ENCODE measurements around the gene IL21R.
"Not testable (repeated sequence)": the region's sequence is repeated elsewhere in the genome, so short reads cannot be mapped to it uniquely, and the experiment has no call there.

The IL21R gene

DNA sequence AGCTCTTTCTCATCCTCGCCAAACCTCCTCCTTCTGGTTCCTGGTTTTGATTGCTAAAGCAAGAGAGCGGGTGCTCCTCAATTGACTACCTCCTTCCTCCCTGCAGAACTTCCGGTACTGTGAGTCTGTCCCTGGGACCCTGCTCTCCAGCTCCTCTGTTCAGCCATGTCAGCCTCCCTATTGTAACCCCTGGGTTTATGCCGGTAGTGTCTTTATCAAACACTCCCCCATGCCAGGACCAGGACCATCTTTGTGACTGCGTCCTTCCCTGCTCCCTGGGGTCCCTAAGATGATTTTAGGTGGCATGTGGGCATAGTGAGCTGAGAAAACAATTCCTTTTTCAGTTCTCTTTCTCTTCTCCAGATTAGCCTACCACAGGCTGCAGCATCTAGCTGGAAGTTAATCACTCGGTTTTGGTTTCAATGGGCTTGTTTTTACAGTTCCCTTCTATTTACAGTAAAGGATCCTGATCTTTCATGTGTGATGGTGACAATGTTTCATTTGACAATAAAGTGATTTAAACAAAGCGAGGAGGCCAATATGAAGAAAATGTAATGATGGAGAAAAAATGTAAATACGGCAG lies 27.7 kb upstream of the IL21R start:
- in situ Hi-C loops (cut with MboI; ENCODE audit: low sequenced_read_pairs), result loop anchor here (10.0 kb wide), 1 partner anchor 140 kb away; no protein-coding TSS in a partner anchor

DNA sequence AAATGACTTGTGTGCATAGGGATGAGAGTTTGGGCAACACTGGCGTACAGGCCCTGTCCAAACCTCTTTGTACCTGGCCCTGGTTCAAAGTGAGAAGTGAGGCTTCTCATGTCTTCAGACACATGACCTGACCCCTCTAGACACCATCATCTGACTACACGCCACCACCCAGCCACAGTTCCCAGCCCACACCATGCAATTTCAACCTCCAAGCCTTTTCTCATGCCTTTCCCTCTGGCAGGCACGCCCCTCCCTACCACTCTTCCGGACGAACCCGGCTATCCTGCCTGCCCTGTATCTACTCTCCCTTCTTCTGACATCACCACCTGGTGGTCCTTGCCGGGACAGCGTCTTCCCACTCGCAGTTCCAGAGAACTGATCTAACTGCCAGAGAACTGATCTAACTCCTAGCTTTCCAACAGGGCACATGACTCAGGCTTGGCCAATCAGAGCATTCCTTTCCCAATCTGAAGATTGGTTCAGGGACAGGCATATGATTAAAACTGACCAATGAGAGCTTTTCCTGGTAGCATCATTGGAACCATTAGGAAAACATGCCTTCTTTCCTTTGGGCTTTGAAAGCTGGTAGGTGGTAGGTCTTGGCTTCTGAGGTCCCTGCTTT lies 27.1 kb upstream of the IL21R start:
- in situ Hi-C loops (cut with MboI; ENCODE audit: low sequenced_read_pairs), result loop anchor here (10.0 kb wide), 1 partner anchor 140 kb away; no protein-coding TSS in a partner anchor

DNA sequence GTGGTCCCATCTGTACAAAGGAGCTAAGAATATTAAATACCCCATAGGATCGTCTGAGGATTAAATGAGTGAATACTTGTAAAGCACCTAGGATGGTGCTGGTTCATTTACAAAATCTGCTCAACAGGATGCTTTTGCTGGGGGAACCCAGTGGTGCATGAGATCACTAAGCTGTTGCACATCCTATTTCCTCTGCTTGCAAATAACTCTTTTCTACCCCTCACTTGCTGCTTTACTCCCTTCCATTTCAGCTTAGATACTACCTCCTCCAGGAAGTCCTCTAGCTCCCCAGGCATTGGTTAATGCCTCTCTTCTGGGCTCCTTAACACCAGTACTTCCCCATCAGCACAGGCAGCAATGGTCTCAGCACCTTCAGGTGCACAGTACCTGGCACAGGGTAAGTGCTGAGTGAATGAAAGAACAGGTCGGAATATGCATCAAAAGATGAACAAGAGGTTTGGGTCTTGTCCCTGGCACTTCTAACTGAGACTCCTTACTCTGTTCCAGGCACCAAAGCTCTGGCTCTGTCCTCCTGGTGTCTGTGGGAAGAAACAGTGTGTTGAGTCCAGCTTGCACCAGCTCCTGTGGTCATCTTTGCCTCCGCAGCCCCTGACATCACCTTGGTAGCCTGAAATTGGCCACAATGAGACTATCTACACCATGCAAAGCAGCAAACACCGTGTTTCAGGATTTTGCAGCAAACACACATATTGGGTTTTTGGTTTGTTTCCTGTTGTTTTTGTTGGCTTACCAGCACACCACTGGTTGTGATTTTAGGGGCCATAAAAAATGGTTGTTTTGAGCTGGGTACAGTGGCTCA lies 24.1 kb upstream of the IL21R start:
- in situ Hi-C loops (cut with MboI; ENCODE audit: low sequenced_read_pairs), result loop anchor here (10.0 kb wide), 1 partner anchor 143 kb away; no protein-coding TSS in a partner anchor

DNA sequence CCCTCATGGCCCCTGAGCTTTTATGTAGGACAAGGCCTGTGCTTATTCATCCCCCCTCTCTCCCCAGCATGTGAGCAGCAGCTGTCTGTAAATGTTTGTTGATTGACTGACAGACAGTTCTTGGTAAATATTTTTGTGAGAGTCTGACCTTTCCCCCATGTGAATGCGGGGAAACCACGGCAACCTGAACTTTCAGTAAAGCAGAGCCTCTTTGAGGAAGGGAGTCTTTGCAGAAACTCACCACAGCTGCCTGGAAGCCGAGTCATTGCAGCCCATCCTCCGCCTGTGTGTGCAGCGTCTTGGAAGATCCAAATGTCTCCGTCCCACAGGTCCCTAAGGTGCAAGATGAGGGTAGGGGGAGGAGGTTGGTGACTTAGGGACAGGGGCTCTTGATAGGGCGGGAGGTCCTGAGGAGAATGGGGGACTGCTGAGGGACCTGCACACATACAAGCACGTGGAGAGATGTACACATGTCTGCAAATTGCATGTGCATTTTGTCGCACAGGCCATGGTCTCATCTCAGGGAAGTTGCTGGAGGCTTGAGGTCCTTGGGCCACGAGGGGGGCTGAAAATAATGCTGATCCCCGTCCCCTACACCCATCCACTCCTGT lies 23.0 kb upstream of the IL21R start:
- in situ Hi-C loops (cut with MboI; ENCODE audit: low sequenced_read_pairs), result loop anchor here (10.0 kb wide), 1 partner anchor 144 kb away; no protein-coding TSS in a partner anchor

DNA sequence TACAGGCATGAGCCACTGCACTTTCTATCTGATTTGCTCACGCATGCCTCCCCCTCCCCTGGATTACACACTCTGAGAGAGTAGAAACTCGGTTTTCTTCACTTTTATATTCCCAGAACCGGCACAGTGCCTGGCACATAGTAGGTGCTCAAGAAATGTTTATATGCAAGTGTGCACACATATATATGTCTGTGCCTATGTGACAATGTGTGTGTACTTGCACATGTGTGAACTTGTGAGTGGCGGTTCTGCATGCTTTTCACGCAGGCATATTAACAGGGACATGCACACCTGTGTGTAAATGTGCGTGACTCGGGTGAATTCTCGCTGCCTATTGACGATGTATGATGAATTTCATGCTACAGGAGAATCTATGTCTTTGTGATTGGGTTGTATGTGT lies 22.1 kb upstream of the IL21R start:
- in situ Hi-C loops (cut with MboI; ENCODE audit: low sequenced_read_pairs), result loop anchor here (10.0 kb wide), 1 partner anchor 145 kb away; no protein-coding TSS in a partner anchor

DNA sequence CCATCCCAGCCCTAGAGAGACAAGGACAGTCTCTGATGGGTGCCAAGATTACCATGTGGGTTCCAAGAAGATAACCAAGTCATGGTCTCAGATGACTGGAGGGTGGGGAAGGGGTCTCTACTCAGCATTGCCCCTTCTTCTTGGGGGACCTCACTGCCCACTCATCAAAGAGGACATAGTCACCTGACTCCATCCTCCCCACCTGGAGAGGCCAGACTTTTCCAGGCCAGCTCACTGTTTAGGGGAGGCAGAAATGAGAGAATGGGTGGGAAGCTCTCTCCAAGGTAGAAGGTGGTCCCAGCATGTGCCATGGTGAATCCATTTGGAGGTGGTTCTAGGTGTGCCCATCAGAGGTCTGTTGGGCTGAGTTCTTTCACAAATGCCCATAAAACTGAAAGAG lies 20.7 kb upstream of the IL21R start:
- in situ Hi-C loops (cut with MboI; ENCODE audit: low sequenced_read_pairs), result no loop called here

DNA sequence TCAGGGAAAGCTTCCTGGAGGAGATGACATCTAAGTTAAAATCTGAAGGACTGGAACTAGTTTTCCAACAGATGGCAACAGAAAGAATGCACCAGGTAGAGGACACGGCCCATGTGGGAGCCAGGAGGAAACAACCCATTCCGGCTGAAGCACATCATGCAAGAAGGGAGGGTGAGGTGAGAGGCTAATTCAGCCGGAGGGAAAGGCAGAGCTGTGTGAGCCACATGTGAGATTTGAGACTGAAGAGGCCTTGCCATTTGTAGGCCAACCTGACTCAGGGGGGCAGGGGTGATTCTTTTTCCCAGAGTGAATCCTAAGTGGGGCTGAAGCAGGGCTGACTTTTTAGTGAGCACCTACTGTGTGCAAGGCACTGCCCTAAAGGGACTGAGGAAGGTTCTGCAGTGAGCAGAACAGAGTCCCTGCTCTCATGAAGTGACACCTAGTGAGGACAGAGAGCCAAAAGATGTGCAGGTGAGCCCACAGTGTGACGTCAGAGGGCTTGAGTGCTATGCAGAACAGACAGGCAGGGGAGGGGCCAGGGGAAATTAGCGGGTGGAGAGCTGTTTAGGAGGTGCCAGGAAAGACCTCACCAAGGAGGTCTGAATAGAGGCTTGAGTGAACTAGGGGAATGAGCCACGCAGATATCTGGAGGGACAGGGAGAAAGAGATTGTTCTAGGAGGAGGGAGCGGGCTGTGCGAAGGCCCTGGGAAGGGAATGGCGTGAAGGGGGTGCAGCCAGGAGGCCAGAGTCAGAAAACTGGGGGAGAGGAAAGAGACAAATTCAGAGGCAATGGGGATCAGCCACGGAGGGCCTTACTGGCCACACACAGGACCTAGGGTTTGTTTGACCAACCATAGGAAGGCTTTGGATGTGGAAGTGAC lies 19.8 kb upstream of the IL21R start:
- in situ Hi-C loops (cut with MboI; ENCODE audit: low sequenced_read_pairs), result no loop called here

DNA sequence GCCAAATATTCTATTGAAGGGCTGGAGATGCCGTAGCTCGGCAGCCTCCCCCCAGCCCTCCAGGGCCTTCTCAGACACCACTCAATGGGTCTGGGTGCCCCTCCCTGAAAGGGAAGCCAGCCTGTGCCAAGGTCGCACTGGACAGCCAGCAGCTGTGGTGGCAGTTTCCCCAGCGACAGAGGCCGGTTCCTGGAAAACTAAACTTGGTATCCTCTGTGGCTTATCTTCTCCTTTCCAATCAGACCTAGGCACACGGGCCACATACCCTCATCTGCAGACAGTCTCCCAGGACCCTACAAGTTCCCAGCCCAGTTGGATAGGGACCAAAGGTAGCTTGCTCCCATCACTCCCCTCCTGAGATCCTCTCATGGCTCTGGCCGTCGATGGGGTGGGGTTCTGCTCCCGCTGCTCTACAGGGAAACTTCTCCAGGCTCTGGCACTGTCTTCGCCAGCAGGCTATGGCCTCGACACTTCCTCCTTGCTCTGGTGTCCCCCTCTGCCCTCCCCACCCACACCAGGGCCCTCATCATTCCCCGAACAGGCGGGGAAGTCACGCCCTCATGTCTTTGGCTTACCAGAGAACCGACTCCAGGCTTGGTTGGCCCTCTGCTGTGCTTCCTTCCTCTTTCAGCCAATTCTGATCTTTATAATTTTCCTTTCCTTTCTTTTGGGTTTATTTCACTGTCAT lies 18.3 kb upstream of the IL21R start:
- in situ Hi-C loops (cut with MboI; ENCODE audit: low sequenced_read_pairs), result no loop called here

DNA sequence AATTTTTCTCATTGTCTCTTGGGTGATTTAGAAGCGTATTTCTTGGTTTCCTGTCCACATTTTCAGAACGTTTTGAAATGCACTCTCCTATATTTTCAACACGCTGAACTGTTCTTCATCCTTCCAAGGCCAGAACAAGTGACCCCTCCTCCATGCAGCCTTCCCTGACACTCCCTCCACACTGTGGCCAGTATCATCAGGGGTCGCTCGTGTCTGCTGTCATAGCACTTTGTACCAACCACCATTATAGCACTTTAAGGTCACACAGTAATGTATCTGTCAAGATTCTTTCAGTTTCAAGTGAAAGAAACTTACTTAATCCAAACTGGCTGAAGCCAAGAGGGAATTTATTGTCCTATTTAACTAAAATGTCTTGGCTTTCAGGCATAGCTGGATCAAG lies 17.5 kb upstream of the IL21R start:
- in situ Hi-C loops (cut with MboI; ENCODE audit: low sequenced_read_pairs), result no loop called here

DNA sequence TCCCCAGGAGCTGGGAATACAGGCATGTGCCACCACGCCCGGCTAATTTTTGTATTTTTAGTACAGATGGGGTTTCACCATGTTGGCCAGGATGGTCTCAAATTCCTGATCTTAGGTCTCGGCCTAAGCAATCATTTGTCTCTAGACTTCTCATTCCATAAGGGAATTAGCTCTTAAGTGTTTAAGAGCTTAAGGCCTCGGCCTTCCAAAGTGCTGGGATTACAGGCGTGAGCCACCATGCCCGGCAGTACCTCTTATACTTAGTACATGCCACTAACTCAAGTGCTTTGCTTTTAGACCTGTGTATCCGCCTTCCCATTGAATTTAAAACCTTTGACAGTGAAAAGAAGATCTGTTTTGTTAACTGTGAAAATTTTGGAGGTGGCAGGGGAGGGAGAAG lies 16.6 kb upstream of the IL21R start:
- in situ Hi-C loops (cut with MboI; ENCODE audit: low sequenced_read_pairs), result no loop called here

DNA sequence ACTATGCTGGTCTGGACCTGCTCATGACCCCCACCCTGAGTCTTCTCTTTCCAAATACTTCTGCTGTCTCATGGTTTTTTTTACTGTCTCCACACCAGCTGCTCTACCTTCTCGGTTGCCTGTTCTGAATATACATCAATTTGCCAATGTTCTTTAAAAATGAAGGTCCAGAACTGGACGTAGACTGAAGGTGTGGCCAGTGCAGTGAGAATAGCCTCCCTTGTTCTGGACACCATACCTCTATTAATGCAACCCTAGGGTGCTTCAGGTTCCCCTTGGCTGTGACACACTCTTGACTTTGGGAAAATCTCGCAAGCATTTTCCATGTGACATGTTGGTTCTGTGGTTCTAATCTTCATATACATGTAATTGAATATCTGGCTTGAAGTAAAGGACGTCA lies 15.3 kb upstream of the IL21R start:
- in situ Hi-C loops (cut with MboI; ENCODE audit: low sequenced_read_pairs), result no loop called here

DNA sequence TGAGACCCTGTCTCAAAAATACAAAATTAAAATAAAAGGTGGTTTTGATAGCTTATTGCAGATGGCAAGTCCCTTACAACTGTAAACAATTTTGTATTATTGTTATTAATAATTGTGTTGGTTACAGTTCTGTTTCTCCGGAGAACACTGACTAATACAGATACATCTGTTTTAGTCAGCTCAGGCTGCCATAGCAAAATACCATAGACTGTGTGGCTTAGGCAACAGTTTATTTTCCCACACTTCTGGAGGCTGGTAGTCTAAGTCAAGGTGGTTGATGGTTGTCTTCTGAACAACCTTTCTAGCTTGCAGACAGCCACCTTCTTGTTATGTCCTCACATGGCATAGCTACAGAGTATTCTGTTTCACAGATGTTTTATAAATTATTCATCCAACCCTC lies 14.2 kb upstream of the IL21R start:
- in situ Hi-C loops (cut with MboI; ENCODE audit: low sequenced_read_pairs), result no loop called here

DNA sequence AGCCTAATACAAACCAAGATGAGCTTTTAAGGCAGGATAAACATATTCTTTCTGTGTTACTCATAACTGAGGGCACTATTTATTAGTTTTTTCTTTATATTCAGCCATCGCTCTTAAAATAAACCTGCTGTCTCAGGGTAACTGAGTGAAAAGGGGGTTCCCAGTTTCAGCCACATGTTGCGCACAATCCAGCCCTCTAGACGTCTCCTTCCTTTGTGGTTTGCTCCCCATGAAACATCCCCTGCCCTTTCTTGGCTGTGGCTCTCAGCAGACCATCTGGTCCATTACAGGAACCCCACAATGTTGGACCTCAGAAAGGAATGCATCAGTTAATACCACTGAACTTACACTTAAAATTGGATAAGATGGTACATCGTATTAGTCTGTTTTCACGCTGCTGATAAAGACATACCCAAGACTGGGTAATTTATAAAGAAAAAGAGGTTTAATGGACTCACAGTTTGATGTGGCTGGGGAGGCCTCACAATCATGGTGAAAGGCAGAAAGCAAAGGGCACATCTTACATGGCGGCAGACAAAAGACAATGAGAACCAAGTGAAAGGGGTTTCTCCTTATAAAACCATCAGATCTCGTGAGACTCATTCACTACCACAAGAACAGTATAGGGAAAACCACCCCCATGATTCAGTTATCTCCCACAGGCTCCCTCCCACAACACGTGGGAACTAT lies 12.6 kb upstream of the IL21R start:
- in situ Hi-C loops (cut with MboI; ENCODE audit: low sequenced_read_pairs), result no loop called here

DNA sequence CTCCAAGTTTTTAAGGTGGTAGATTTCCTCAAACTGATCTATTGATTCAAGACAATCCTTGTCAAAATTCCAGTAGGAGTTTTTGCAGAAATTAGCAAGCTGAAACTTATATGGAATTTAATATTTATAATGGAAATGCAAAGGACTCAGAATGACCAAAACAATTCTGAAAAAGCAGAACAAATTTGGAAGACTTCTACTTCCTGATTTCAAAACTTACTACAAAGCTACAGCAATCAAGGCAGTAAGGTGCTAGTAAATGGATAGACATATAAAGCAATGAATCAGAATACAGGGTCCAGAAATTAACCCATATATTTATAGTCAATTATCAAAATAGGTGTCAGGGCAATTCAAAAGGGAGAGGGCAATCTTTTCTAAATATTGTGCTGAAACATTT lies 11.8 kb upstream of the IL21R start:
- in situ Hi-C loops (cut with MboI; ENCODE audit: low sequenced_read_pairs), result no loop called here

DNA sequence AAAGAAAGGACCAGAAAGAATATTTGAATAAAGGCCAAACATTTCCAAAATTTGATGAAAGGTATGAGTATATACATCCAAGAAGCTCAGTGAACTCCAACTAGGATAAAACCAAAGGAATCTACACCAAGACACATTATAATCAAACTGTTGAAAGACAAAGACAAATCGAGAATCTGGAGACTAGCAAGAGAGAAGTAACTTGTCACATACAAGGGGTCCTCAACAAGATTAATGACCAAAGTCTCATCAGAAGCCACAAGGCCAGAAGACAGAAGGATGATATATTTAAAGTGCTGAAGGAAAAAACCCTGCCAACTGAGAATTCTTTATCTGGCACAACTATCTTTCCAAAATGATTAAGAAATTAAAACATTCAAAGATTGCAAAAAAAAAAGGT lies 9.3 kb upstream of the IL21R start:
- in situ Hi-C loops (cut with MboI; ENCODE audit: low sequenced_read_pairs), result no loop called here

DNA sequence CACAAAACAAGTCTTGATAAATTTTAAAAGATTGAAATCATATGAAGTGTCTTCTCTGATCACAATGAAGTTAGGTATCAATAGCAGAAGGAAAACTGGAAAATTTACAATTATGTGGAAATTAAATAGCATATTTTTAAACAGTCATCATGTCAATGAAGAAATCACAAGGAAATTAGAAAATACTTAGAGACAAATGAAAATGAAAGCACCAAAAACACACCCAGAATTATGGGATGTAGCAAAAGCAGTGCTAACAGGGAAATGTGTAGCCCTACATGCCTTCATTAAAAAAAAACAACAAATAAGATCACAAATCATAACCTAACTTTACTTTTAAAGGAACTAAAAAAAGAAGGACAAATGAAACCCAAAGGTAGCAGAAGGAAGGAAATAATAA lies 7.5 kb upstream of the IL21R start:
- in situ Hi-C loops (cut with MboI; ENCODE audit: low sequenced_read_pairs), result no loop called here

DNA sequence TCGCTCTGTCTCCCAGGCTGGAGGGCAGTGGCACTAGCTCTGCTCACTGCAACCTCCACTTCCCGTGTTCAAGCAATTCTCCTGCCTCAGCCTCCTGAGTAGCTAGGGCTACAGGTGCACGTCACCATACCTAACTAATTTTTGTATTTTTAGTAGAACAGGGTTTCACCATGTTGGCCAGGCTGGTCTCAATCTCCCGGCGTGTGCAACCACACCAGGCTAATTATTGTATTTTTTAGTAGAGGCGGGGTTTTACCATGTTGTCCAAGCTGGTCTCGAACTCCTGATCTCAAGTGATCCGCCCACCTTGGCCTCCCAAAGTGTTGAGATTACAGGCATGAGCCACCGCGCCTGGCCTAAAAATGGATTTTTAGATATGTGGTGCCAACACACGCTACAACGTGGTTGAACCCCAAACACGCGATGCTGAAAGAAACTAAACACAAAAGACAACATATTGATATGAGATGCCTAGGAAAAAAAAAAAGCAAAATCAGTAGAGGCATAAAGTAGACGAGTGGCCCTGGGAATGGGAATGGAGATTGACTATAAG lies 3.6 kb upstream of the IL21R start:
- in situ Hi-C loops (cut with MboI; ENCODE audit: low sequenced_read_pairs), result not testable (repeated sequence)

DNA sequence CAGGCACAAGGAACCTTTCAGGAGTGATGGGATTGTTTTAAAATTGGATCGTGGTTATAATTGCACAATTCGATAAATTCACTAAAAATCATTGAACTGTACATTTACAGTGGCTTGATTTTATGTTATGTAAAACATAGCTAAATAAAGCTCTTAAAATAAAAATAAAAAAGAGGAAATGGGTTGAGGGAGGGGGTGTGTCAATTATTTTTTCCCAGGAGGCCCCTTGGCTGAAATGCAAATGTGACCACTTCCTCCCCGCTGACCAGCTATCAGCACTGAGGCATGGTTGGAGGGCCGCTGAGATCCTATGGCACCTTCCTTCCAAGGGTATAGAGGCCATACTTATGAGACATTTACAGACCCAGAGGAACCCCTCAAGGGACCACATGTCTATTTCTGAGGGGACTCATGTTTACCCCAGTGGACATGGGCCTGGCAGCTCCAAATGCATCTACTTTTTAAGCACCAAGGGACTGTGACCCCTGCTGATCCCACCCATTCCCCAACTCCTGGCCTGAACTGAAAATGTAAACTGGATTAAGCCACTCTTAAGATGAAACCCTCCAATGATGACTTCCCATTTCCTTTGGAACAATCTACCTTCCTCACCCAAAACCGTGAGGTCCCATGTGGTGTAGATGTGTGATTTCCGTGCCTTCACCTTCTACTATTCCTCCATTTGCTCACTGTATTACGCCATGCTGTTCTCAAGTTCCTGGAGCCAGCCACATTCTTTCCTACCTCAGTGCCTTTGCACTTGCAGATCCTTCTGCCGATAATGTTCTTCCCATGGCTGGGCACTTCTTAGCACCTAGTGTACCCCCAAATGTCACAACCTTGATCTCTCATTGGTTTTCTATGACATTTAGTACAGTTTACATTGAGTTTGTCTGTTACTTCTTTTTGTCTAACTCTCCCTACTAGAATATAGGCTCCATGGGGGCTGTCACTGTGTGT lies 2.8 kb upstream of the IL21R start:
- in situ Hi-C loops (cut with MboI; ENCODE audit: low sequenced_read_pairs), result no loop called here

Measured in HL-60/S4 treated with phorbol 12-myristate 13-acetate at 8.2 ng/mL for 4 days and 3 days (cell line).